Panc1 (cell line): ENCODE results near the gene TSPOAP1.

Experiments used
- CTCF ChIP-seq: fragments of 450-650 bp; IDR thresholded peaks from 2 replicates; pipeline ENCODE4 v1.5.1; 2017; ENCODE audit warnings: mild to moderate bottlenecking
- POLR2AphosphoS5 ChIP-seq: IDR thresholded peaks from 2 replicates; pipeline ENCODE4 v1.6.1; 2012; ENCODE audit warnings: mild to moderate bottlenecking, low read depth, low read length, moderate library complexity
- REST ChIP-seq, 2 experiments: IDR thresholded peaks; 2 replicates each; pipeline ENCODE4 v1.6.1; 2011 to 2012; ENCODE audit warnings: low read depth in 2 of 2, control low read depth in 1 of 2, low read length in 1 of 2, mild to moderate bottlenecking in 1 of 2, moderate library complexity in 1 of 2; ENCODE audit not compliant: insufficient read depth in 1 of 2
- SIN3A ChIP-seq: IDR thresholded peaks from 2 replicates; pipeline ENCODE4 v1.6.1; 2012; ENCODE audit warnings: low read depth, mild to moderate bottlenecking, low read length, moderate library complexity, borderline replicate concordance; ENCODE audit not compliant: insufficient read depth

DNA sequence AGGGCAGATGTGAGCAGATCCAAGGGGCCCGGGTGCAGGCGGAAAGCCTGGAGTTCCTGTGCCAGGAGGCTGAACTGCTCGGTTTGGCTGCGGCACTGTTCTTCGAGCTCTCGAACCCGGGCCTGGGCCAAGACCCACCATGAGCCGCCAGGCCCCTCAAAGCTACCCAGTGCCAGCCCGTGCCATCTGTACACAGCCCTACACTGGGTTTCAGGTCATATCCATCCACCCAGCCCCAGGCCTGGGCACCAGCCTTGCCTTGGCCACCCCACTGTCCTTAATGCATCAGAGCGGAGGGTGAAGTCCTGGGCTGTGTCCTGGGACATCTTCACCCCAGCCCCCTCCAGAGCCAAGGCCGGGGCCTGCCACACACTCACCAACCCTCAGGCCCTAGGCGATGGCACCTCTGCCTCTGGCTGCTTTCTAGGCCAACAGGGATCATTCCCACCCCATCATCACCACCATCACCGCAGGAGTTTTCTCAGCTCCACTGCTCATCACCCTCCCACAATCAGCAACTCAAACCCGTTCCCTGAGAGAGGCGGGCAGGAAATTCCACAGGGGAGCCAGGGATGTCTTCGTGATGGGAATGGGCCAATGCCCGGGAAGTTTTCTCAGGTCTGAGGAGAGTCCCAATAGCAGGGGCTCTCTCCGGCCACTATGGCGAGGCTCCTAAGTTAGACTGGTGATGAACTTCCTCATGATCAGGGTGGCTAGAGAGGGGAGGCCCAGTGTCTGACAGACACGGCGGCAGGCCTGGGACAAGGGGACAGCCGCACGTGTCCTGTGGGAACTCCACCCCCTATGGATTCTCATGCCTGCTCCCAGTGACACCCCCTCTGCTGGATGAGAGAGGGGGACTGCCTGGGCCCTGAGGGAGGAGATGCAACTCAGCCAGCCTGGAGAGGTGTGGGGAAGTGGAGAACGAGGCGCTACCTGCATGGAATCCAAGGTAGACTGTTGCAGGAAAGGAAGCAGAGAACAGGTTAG is 9.1 kb downstream of the TSPOAP1 start:
- TF ChIP-seq POLR2AphosphoS5 (no peak), CTCF (no peak), SIN3A (no peak), REST (IDR thresholded peaks at IDR 0.05; ENCODE audit: insufficient read depth in 1 of 2, low read depth in 2 of 2, low read length in 1 of 2) (no peak)
